Esophagus (tissue), 2 donors: ENCODE measurements around the gene EIF5A. TPM values are rescaled to one million over a fixed set of nuclear protein-coding genes. Genes with fewer than 3 reads are reported as not detected.

ENCODE experiments used
- H3K27ac ChIP-seq, 2 donors: one replicate each; pipeline ENCODE4 v1.5.1; 2013; ENCODE audit warnings: low read depth in 2 of 2, mild to moderate bottlenecking in 2 of 2, inconsistent platforms in 1 of 2, low read length in 1 of 2, moderate library complexity in 1 of 2
- H3K27me3 ChIP-seq, 2 donors: one replicate each; pipeline ENCODE4 v1.6.1; 2013; ENCODE audit warnings: low read length in 2 of 2, control low read depth in 1 of 2, mild to moderate bottlenecking in 1 of 2; ENCODE audit not compliant: insufficient read depth in 2 of 2, control insufficient read depth in 1 of 2
- H3K36me3 ChIP-seq, 2 donors: one replicate each; pipeline ENCODE4 v1.6.1; 2013; ENCODE audit warnings: low read length in 1 of 2; ENCODE audit not compliant: control insufficient read depth in 2 of 2, insufficient read depth in 2 of 2
- H3K4me1 ChIP-seq, 2 donors: one replicate each; pipeline ENCODE4 v1.6.1; 2013; ENCODE audit warnings: low read length in 1 of 2; ENCODE audit not compliant: control insufficient read depth in 2 of 2, insufficient read depth in 2 of 2
- H3K4me3 ChIP-seq, 2 donors: one replicate each; pipeline ENCODE4 v1.5.1; 2013; ENCODE audit warnings: low read length in 2 of 2, mild to moderate bottlenecking in 2 of 2, low read depth in 1 of 2, moderate library complexity in 1 of 2
- H3K9me3 ChIP-seq, 2 donors: one replicate each; pipeline ENCODE4 v1.6.1; 2013; ENCODE audit warnings: mild to moderate bottlenecking in 2 of 2, low read depth in 1 of 2, low read length in 1 of 2, moderate library complexity in 1 of 2; ENCODE audit not compliant: control insufficient read depth in 2 of 2, insufficient read depth in 1 of 2
- WGBS, 2 donors: extraction: QIAGEN DNeasy Blood & Tissue Kit; methylation state at CpG; one replicate each; pipeline ENCODE4 v1.1.7; 2013; 5-methylcytosine and 5-hydroxymethylcytosine counted together
- polyA plus RNA-seq, 2 donors: library from polyadenylated mRNA; stranded (reverse); fragments of 200-250 nt; gene quantifications; one replicate each; pipeline ENCODE4 v1.2.3, GENCODE V29; 2013
- donor health status: healthy with polysubstance abuse.
- donor health status: Bipolar disorder and iron deficiency.

The EIF5A gene
- polyA plus RNA-seq, 2 donors = 597 to 599 TPM

DNA sequence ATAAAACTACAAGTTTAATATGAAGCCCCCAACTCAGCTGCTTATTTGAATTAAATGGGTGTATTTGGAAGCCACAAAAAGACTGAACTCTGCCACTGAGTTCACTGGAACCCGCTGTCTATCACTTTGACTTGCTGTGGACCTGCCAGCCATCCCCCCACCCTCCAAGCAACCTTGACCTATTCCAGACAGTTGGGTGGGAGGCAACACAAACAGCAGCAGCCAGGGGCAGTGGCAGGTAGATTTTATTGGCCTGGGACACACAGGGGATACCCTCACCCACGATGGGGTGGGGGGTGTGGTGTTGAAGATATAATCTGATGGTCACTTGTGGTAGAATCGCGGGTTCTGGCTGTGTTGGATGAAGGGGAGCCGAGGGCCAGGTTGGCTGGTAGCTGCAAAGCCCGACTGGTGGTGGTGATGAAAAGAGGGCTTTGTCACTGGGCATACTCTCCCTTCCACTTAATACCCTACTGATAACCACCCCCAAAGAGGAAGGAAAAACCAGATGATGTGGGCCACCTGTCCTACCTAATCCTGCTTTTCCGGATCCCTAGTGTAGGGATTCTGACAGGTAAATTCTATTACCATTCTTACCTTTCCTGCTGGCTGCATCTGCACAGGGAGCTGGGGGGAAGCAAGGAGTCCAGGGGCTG is 5.1 kb downstream of the EIF5A start:
- H3K27me3 ChIP-seq = no peaks in the 10 kb centered on the region
- 72 to 76% methylated on average over 7 of the region's 7 CpGs for WGBS, 2 donors
- H3K4me1 ChIP-seq = peaks cover 2 to 16% of the 10 kb centered on the region in 2 donors
- H3K27ac ChIP-seq = peak overlapping the region in 1 of 2 donors; percentile 56
- peaks cover 19 to 34% of the 10 kb centered on the region in 2 donors for H3K36me3 ChIP-seq
- no peaks in the 10 kb centered on the region for H3K9me3 ChIP-seq
- H3K4me3 ChIP-seq = no peak overlapping the region

DNA sequence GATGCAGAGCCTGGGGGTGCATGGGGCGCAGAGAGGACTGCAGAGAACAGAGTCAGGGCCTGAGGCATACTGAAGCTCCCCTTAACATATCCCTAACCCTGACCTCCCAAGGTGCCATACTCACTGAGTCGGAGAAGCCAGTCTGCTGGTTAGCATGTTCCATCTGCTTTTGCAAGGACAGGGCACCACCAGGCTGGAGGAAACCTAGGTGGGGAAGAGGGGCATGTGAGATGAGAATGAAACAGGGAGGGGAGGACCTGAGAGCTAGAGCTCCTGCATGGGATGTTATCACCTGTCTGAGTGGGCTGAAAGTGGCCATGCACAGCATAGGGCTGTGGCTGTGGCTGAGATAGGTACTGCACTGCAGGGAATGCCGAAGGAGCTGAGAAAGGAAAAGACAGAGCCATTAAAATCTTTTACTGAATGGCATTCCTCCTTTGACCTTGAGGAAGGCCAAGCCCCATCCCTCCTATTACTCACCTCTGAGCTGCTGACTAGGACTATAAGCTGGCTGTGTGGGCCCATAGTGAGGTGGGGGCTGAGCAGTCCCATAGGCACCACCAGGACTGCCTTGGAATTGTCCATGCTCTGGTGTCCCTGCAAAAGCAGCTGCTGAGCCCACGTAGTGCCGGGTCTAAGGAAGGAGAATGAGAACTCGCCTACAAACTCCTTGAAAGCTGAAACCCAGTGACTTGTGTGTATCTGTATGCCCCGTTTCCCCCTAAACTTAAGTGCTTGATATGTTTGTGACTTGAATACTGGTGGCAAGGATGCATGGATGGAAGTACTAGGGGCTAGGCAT is 5.9 kb downstream of the EIF5A start:
- peaks cover 23 to 41% of the 10 kb centered on the region in 2 donors for H3K36me3 ChIP-seq
- WGBS, 2 donors = 78 to 84% methylated on average over 7 of the region's 7 CpGs
- no peaks in the 10 kb centered on the region for H3K27me3 ChIP-seq
- H3K4me3 ChIP-seq = no peak overlapping the region
- H3K4me1 ChIP-seq = peaks cover 2 to 16% of the 10 kb centered on the region in 2 donors
- H3K9me3 ChIP-seq = no peaks in the 10 kb centered on the region
- peak overlapping the region in 1 of 2 donors; percentile 56 for H3K27ac ChIP-seq

DNA sequence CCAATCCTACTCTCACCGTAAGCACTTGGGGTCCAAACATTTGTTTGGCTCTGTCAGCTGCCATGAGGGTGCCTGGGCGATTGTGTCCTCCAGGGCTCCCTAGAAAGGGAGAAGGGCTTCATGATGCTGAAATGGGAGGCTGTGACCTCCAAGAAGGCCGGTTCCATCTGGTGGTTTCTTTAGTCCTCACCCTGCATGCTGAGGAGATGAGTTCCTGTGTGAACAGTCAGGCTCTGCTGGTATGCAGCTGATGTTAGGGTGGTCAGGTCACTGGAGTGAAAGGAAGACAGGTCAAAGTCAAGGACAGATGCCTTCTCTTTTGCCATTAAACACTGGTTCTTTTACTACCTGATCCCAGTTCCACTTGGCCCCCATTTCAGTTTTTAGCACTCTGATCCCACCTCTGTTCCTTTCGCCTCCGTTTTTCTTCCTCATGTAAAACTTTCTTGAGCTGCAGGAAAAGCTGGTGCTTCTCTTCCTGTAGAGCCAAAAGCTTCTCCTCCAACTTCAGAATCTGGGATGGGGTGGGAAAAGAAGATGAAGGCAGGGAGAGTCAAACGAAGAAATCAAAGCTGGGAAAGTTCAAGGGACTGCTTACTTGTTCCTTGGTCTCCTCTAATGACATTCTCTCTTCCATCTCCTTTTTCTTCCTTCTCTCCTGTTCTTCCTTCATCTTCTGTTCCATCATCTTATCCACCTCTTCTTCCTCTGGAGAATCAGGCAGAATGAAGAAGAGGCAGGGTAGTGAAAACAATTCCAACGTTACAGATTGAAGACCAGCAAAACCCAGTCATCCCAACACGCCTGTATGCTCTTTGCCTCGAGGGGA is 6.7 kb downstream of the EIF5A start:
- Histone ChIP-seq H3K9me3 (no peaks in the 10 kb centered on the region), H3K36me3 (peaks cover 25 to 48% of the 10 kb centered on the region in 2 donors), H3K4me1 (peaks cover 2 to 16% of the 10 kb centered on the region in 2 donors), H3K27ac (peak overlapping the region; percentile 98), H3K4me3 (peak overlapping the region; percentile 61 to 84), H3K27me3 (no peaks in the 10 kb centered on the region)
- WGBS, 2 donors = 41 to 45% methylated on average over 9 of the region's 9 CpGs

DNA sequence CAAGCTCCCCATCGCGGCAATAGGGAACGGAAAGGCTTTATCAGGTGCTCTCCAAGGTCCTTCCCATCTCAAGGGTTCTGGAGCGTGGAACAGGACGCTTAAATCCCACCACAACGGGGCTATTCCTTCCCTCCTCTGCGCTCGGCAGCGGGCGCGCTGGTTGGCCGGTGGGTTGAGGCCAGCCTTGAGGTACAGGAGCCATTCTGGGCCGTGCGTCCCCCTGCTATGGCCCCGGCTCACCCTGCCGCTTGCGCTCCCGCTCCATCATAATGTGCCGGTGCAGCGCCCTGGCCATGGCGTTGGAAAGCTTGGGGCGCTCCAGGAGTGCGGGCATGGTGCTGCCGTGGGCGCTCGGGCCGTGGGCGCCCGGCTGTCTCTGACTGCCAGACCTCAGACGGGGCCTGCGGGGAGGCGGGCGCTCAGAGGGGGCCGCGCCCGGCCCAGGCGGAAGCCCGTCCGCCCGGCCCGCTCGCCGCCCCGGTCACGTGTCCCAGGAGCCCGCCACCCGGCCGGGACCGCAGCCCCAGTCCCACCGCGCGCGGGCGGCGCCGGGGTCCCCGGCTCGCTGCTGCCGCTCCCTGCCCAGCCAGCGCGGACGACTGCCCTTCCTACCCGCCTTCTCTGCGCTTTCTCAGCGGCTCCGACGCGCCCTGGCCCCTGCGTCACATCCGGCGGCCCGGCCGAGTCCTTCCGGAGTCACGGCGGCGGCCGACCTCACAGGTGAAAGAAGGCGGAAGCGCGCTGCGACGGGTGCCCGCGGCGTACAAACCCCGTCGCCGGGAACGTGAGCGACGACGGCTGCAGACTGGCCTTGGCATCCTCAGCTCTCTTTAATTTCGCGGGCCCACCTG is 7.5 kb downstream of the EIF5A start, which contains the start of gene GPS2:
Gene GPS2, minus strand, starts transcription at position 642 of the 851 bp plus-strand sequence. Its CDS starts 308 bp downstream, at position 334.
- H3K9me3 ChIP-seq = no peaks in the 10 kb centered on the region
- peak within 1 kb of the TSS; percentile 98 for H3K27ac ChIP-seq
- peak within 1 kb of the TSS; percentile 61 to 84 for H3K4me3 ChIP-seq
- peaks cover 0 to 12% of the 10 kb centered on the region in 2 donors for H3K4me1 ChIP-seq
- no peaks in the 10 kb centered on the region for H3K27me3 ChIP-seq
- peaks cover 25 to 43% of the 10 kb centered on the region in 2 donors for H3K36me3 ChIP-seq
- WGBS, 2 donors = 0 to 1% methylated on average over 74 to 95 of the region's 95 CpGs

DNA sequence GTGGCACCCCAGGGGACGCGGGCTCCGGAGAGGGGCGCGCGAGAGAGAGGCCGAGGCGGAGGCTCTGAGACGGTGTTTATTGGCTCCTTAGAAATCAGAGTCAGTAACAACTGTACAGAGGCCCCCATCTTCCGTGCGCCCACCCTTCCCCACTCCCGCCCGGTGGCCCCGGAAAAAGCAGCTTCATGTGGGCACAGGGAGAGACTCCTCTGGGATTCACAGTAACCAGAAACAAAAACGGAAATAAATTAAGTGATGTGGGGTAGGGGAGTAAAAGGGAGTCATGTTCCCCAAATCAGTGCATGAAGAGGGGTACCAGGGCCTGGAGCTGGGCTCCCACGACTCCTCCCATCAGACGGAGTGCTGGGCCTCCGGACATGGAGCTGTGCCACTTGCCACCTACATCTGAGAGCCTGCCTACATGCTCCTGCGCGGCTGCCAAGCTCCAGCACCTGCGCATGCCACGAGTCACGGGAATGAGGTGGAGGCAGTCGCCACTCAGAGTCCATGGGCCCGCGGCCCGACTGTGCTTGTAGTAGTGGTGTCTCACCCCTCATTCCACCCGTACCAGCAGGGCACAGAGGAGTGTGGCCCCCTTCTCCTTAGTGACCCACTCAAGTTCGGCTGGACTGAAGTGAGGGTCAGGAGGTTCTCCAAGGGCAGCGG is 8.3 kb downstream of the EIF5A start:
- Histone ChIP-seq H3K4me1 (peaks cover 0 to 10% of the 10 kb centered on the region in 2 donors), H3K9me3 (no peaks in the 10 kb centered on the region), H3K36me3 (peaks cover 25 to 42% of the 10 kb centered on the region in 2 donors), H3K27me3 (no peaks in the 10 kb centered on the region), H3K4me3 (peak overlapping the region; percentile 61 to 84), H3K27ac (peak overlapping the region; percentile 98)
- WGBS, 2 donors = 27% methylated on average over 30 of the region's 30 CpGs

DNA sequence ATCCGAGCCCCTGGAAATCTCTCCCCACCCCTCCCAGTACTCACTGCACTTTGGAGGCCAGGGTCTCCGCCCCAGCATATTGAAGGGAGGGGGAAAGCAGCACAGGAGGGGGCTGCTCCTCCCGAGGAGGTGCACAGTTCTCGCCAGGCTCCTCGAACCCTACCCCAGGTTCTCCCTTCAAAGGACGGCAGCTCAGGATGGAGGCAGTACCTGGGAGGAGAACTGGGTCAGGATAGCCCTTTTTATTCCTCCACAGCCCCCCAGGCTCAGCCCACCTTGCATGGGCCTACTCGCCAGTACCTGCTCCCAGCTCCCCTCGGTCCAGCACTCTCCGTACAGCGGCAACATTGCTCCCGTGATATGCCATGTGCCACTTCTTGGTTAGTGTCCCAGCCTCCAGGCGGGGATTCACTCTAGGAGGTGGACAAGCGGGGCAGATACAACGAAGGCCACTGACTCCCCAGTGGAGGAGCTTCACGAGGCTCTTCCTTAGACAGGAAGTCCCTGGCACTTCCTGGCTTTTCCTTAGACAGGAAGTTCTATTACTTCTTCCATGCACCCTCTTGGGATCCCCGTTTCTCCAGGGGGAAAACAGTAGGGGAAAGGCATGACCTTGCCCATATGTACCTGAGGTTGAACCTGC is 9.9 kb downstream of the EIF5A start:
- 80 to 88% methylated on average over 15 to 16 of the region's 16 CpGs for WGBS, 2 donors
- Histone ChIP-seq H3K27ac (no peak overlapping the region), H3K27me3 (no peaks in the 10 kb centered on the region), H3K9me3 (no peaks in the 10 kb centered on the region), H3K4me1 (peaks cover 0 to 7% of the 10 kb centered on the region in 2 donors), H3K4me3 (no peak overlapping the region), H3K36me3 (peaks cover 23 to 50% of the 10 kb centered on the region in 2 donors)

DNA sequence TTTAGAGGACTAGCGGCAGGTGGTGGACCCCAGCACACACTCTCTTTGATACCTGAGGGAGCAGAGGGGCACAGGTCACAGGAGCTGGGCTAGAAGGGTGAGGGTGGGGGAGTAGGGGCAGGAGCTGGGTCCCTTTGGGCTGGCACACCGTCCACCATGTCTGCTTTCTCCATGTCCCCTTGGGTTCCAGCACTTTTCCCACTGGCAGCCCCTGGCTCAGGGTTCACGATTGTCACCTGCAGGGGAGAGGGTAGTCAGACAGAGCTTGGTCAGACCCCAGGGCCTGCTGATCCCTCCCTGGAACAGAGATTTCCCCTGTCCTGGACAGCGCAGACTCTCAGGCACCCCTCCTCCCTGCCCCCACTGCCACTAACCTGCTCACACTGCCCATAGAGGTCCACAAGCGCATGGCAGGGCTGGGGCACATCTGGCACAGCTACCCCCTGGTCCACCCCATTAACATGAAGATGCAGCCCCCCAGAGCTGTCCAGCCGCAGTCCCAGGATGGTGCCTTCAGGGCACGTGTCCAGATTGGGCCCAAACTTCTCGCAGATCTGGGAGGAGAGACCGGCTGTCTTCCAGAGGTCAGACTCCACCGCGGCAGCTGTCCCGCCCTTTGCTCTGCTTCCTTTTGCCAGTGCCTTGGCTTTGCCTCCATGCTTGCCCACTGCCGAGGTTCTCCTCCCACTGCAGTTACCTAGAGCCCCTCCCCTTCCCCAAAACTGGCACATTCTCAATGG is 10.9 kb downstream of the EIF5A start:
- no peaks in the 10 kb centered on the region for H3K9me3 ChIP-seq
- H3K4me3 ChIP-seq = no peak overlapping the region
- WGBS, 2 donors = 86 to 90% methylated on average over 13 of the region's 13 CpGs
- H3K4me1 ChIP-seq = peaks cover 0 to 7% of the 10 kb centered on the region in 2 donors
- no peak overlapping the region for H3K27ac ChIP-seq
- H3K27me3 ChIP-seq = no peaks in the 10 kb centered on the region
- peaks cover 18 to 51% of the 10 kb centered on the region in 2 donors for H3K36me3 ChIP-seq

DNA sequence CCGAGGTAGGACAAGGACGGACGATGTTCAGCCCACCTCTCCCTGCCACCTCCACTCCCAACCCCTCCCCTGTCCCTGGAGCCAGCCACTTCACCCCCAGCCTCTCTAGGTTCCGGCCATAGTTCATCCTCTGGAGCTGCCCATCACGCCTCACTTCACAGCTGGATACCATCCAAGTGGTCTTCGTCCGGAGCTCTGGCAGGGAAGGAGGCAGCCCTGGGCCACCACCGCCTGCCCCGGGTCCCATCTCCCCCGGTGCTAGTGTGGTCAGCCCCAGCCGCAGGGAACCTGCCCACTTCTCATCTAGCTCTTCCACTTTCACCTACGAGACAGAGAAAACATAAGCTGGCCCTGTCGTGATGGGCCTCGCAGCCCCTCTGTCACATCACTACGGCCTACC is 14.0 kb downstream of the EIF5A start:
- 90% methylated on average over 15 of the region's 15 CpGs for WGBS, 2 donors
- Histone ChIP-seq H3K4me3 (no peak overlapping the region), H3K27ac (no peak overlapping the region), H3K9me3 (no peaks in the 10 kb centered on the region), H3K36me3 (peaks cover 26 to 64% of the 10 kb centered on the region in 2 donors), H3K27me3 (no peaks in the 10 kb centered on the region), H3K4me1 (no peaks in the 10 kb centered on the region)
